ENCODE results near the gene ZNF331. TPM values are rescaled to one million over a fixed set of nuclear protein-coding genes. Genes with fewer than 3 reads are reported as not detected.

Gene ZNF331
- total RNA-seq, 1 experiment from 2014 or later, result 25.0 TPM

DNA sequence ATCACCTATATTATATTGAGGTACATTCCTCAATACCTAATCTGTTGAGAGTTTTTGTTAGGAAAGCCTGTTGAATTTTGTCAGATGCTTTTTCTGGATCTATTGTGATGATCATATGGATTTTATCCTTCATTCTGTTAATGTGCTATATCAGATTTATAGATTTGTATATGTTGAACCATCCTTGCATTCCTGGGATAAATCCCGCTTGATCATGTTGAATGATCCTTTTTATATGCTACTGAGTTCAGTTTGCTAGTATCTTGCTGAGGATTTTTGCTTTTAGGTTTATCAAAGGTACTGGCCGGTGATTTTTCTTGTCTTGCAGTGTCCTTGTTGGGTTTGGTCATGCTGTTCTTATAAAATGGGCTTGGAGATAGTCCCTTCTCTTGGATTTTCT, 12.0 kb upstream of the ZNF331 start:
- H3K9me3 ChIP-seq (ENCODE audit: control insufficient read depth, insufficient read depth, low read depth, low read length), result peaks cover 5% of the 10 kb centered on the region; the same call in 1 of the 2 replicates
- H3K4me3 ChIP-seq (ENCODE audit: low read depth in 2 of 2, low read length in 2 of 2), result no peak overlapping the region
- H3K36me3 ChIP-seq (ENCODE audit: control insufficient read depth, insufficient read depth, low read length), result no peaks in the 10 kb centered on the region; the same call in 1 of the 2 replicates
- no peak overlapping the region for H3K27ac ChIP-seq (ENCODE audit: low read length)
- intact Hi-C loops (cut with micrococcal nuclease; ENCODE audit: unreplicated experiment), result no loop called here
- H3K27me3 ChIP-seq (ENCODE audit: control insufficient read depth, insufficient read depth, low read length), result no peaks in the 10 kb centered on the region
- peaks cover 8% of the 10 kb centered on the region; the same call in 1 of the 2 replicates for H3K4me1 ChIP-seq (ENCODE audit: control insufficient read depth, insufficient read depth, low read length)
- no TSS peak for BruUV-seq (replicated peaks)
- ATAC-seq (no peak), DNase-seq (ENCODE audit: low read depth, low spot score) (no peak)
- in situ Hi-C loops (cut with HindIII; ENCODE audit: low pct_unique_long_range_greater_than_20kb, low sequenced_read_pairs), result no loop called here
- CTCF ChIA-PET, result no interaction called here
- POLR2A ChIA-PET, result no interaction called here
- TF ChIP-seq, protein P1, sequence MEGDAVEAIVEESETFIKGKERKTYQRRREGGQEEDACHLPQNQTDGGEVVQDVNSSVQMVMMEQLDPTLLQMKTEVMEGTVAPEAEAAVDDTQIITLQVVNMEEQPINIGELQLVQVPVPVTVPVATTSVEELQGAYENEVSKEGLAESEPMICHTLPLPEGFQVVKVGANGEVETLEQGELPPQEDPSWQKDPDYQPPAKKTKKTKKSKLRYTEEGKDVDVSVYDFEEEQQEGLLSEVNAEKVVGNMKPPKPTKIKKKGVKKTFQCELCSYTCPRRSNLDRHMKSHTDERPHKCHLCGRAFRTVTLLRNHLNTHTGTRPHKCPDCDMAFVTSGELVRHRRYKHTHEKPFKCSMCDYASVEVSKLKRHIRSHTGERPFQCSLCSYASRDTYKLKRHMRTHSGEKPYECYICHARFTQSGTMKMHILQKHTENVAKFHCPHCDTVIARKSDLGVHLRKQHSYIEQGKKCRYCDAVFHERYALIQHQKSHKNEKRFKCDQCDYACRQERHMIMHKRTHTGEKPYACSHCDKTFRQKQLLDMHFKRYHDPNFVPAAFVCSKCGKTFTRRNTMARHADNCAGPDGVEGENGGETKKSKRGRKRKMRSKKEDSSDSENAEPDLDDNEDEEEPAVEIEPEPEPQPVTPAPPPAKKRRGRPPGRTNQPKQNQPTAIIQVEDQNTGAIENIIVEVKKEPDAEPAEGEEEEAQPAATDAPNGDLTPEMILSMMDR (IDR thresholded peaks at IDR 0.05), result no peak
- TF ChIP-seq POLR2AphosphoS5 (IDR thresholded peaks at IDR 0.05; ENCODE audit: low read depth, low read length) (no peak), TCF7L2 (IDR thresholded peaks at IDR 0.05; ENCODE audit: low read depth, low read length) (no peak), SIN3A (IDR thresholded peaks at IDR 0.05; ENCODE audit: borderline replicate concordance, insufficient read depth, low read depth, low read length) (no peak)
- TF ChIP-seq, protein P2, sequence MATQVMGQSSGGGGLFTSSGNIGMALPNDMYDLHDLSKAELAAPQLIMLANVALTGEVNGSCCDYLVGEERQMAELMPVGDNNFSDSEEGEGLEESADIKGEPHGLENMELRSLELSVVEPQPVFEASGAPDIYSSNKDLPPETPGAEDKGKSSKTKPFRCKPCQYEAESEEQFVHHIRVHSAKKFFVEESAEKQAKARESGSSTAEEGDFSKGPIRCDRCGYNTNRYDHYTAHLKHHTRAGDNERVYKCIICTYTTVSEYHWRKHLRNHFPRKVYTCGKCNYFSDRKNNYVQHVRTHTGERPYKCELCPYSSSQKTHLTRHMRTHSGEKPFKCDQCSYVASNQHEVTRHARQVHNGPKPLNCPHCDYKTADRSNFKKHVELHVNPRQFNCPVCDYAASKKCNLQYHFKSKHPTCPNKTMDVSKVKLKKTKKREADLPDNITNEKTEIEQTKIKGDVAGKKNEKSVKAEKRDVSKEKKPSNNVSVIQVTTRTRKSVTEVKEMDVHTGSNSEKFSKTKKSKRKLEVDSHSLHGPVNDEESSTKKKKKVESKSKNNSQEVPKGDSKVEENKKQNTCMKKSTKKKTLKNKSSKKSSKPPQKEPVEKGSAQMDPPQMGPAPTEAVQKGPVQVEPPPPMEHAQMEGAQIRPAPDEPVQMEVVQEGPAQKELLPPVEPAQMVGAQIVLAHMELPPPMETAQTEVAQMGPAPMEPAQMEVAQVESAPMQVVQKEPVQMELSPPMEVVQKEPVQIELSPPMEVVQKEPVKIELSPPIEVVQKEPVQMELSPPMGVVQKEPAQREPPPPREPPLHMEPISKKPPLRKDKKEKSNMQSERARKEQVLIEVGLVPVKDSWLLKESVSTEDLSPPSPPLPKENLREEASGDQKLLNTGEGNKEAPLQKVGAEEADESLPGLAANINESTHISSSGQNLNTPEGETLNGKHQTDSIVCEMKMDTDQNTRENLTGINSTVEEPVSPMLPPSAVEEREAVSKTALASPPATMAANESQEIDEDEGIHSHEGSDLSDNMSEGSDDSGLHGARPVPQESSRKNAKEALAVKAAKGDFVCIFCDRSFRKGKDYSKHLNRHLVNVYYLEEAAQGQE (IDR thresholded peaks at IDR 0.05; ENCODE audit: insufficient read depth in 1 of 2, low read depth in 2 of 2, low read length in 1 of 2), result no peak

DNA sequence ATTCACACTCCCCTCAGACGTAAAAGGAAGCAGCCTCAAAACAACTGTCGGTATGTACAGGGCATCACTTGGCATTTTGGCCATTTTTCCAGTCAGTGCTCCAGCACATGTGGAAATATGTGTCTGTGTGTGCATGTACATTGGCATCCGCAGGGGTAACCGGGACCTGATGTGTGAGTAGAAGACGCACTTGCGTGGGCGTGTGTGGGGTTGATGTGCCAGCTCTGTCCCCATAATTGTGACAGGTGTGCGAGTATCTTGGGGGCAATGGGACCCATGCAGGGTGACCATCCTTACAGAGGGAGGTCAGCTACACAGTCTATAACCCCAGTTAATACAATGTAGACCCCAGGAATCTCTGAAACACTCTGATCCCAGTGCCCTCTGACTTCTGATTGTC, 7.3 kb upstream of the ZNF331 start:
- intact Hi-C loops (cut with micrococcal nuclease; ENCODE audit: unreplicated experiment) (no loop called here), in situ Hi-C loops (cut with HindIII; ENCODE audit: low pct_unique_long_range_greater_than_20kb, low sequenced_read_pairs) (no loop called here)
- TF ChIP-seq, protein P1 (IDR thresholded peaks at IDR 0.05), result no peak
- TF ChIP-seq, protein P2 (IDR thresholded peaks at IDR 0.05; ENCODE audit: insufficient read depth in 1 of 2, low read depth in 2 of 2, low read length in 1 of 2), result no peak
- TF ChIP-seq SIN3A (IDR thresholded peaks at IDR 0.05; ENCODE audit: borderline replicate concordance, insufficient read depth, low read depth, low read length) (no peak), POLR2AphosphoS5 (IDR thresholded peaks at IDR 0.05; ENCODE audit: low read depth, low read length) (no peak), TCF7L2 (IDR thresholded peaks at IDR 0.05; ENCODE audit: low read depth, low read length) (no peak)
- ChIA-PET CTCF (no interaction called here), POLR2A (interaction anchor here (0.6 kb wide), 1 partner anchor 9 kb away, joined by 5 read pairs; no protein-coding TSS in a partner anchor)
- no peaks in the 10 kb centered on the region for H3K4me1 ChIP-seq (ENCODE audit: control insufficient read depth, insufficient read depth, low read length)
- peaks cover 5% of the 10 kb centered on the region; the same call in 1 of the 2 replicates for H3K9me3 ChIP-seq (ENCODE audit: control insufficient read depth, insufficient read depth, low read depth, low read length)
- H3K36me3 ChIP-seq (ENCODE audit: control insufficient read depth, insufficient read depth, low read length), result no peaks in the 10 kb centered on the region; the same call in 1 of the 2 replicates
- ATAC-seq (no peak), DNase-seq (ENCODE audit: low read depth, low spot score) (no peak)
- no peaks in the 10 kb centered on the region for H3K27me3 ChIP-seq (ENCODE audit: control insufficient read depth, insufficient read depth, low read length)
- BruUV-seq (replicated peaks), result no TSS peak
- H3K4me3 ChIP-seq (ENCODE audit: low read depth in 2 of 2, low read length in 2 of 2), result no peak overlapping the region
- H3K27ac ChIP-seq (ENCODE audit: low read length), result no peak overlapping the region

Data from Panc1 (cell line).